ENCODE data around the gene EXOSC7.

The EXOSC7 gene

GRCh38 chr3:45029661-45030060 lies 53.6 kb downstream of the EXOSC7 start:
- peak; percentile 80 for DNase-seq (ENCODE audit: low read depth)
- H3K4me3 ChIP-seq (ENCODE audit: low read length), result no peak overlapping the region
- TF ChIP-seq, protein P1, sequence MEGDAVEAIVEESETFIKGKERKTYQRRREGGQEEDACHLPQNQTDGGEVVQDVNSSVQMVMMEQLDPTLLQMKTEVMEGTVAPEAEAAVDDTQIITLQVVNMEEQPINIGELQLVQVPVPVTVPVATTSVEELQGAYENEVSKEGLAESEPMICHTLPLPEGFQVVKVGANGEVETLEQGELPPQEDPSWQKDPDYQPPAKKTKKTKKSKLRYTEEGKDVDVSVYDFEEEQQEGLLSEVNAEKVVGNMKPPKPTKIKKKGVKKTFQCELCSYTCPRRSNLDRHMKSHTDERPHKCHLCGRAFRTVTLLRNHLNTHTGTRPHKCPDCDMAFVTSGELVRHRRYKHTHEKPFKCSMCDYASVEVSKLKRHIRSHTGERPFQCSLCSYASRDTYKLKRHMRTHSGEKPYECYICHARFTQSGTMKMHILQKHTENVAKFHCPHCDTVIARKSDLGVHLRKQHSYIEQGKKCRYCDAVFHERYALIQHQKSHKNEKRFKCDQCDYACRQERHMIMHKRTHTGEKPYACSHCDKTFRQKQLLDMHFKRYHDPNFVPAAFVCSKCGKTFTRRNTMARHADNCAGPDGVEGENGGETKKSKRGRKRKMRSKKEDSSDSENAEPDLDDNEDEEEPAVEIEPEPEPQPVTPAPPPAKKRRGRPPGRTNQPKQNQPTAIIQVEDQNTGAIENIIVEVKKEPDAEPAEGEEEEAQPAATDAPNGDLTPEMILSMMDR (conservative IDR thresholded peaks at IDR 0.05; ENCODE audit: low read length), result no peak

DNA sequence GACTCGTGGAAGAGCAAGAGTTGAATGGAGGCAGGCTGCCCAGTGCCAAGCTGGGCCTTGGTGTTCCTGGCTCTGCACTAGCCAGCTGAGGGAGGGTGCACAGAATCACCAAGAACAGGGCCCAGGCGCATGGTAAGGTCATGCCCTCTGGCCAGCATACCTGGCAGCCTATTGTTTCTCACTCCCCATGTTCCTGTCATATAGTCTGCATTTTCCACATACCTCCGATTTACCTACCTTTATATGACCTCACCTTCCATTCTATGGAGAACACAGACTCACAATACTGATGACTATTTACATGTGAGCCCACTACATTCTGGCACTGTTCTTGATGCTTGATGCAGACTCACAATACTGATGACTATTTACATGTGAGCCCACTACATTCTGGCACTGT lies 55.5 kb downstream of the EXOSC7 start:
- TF ChIP-seq, protein P1 (conservative IDR thresholded peaks at IDR 0.05; ENCODE audit: low read length), result no peak
- H3K4me3 ChIP-seq (ENCODE audit: low read length), result no peak overlapping the region
- DNase-seq (ENCODE audit: low read depth), result no peak

- no peak overlapping the region for H3K4me3 ChIP-seq (ENCODE audit: low read length)
- TF ChIP-seq, protein P1 (conservative IDR thresholded peaks at IDR 0.05; ENCODE audit: low read length), result no peak
- no peak for DNase-seq (ENCODE audit: low read depth)
Observed at GRCh38 chr3:45032113-45032512, 56.1 kb downstream of the EXOSC7 start.

DNA sequence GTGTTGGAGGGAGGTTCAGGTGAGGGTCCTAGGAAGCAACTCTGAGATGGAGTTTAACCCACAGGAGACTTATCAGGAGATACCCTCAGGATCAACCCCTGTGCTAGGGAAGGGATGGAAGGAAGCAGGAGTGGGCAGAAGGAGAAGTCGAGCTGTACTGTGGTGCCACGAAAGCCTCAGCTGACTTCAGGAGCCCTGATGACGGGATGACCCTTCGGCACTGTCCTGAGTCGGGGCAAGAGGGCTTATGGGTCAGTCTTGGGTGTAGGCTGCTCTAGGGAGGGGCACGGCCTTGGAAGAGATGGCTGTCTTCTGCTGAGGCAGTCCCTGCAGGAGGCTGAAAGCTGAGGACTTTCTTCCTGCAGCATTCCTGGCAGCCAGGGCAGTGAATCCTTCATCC lies 57.7 kb downstream of the EXOSC7 start:
- TF ChIP-seq, protein P1 (conservative IDR thresholded peaks at IDR 0.05; ENCODE audit: low read length), result no peak
- no peak for DNase-seq (ENCODE audit: low read depth)
- no peak overlapping the region for H3K4me3 ChIP-seq (ENCODE audit: low read length)

GRCh38 chr3:45034612-45035252 lies 58.7 kb downstream of the EXOSC7 start:
- DNase-seq (ENCODE audit: low read depth), result no peak
- no peak overlapping the region for H3K4me3 ChIP-seq (ENCODE audit: low read length)
- TF ChIP-seq, protein P1 (conservative IDR thresholded peaks at IDR 0.05; ENCODE audit: low read length), result no peak

DNA sequence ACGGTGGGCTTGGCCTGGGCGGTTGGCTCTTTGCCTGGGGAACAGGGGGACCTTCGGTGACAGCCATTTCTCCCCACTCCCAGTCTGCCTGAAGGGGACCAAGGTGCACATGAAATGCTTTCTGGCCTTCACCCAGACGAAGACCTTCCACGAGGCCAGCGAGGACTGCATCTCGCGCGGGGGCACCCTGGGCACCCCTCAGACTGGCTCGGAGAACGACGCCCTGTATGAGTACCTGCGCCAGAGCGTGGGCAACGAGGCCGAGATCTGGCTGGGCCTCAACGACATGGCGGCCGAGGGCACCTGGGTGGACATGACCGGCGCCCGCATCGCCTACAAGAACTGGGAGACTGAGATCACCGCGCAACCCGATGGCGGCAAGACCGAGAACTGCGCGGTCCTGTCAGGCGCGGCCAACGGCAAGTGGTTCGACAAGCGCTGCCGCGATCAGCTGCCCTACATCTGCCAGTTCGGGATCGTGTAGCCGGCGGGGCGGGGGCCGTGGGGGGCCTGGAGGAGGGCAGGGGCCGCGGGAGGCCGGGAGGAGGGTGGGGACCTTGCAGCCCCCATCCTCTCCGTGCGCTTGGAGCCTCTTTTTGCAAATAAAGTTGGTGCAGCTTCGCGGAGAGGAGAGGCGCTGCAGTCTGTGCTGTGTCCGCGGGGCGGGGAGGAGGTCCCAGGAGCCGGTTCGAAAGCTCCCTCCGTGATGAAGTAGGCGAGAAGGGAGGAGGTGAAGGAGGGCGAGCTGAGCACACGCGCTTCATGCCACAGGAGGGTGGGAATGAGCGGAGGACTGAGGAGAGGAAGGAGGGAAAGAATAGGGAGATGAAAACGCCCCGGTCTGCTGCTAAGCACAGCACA lies 59.6 kb downstream of the EXOSC7 start:
- DNase-seq (ENCODE audit: low read depth), result no peak
- TF ChIP-seq, protein P1 (conservative IDR thresholded peaks at IDR 0.05; ENCODE audit: low read length), result peak; percentile 2; the same call in 1 of the 2 replicates
- H3K4me3 ChIP-seq (ENCODE audit: low read length), result peak overlapping the region; percentile 45

Data from AG10803 (cell line).